Measurements from ENCODE around the gene RAP1A. TPM values are rescaled to one million over a fixed set of nuclear protein-coding genes. Genes with fewer than 3 reads are reported as not detected.

RAP1A gene
- total RNA-seq, 1 donor from 2014 or later = 118 TPM

GRCh38 chr1:111735321-111735720 is 115.7 kb downstream of the RAP1A start:
- H3K4me3 ChIP-seq = no peak overlapping the region
- H3K4me1 ChIP-seq = peaks cover 32% of the 10 kb centered on the region
- no peaks in the 10 kb centered on the region for H3K36me3 ChIP-seq
- H3K9me3 ChIP-seq = no peaks in the 10 kb centered on the region
- no peak for ATAC-seq
- DNase-seq = no peak
- no peaks in the 10 kb centered on the region for H3K27me3 ChIP-seq
- H3K27ac ChIP-seq = no peak overlapping the region
- TF ChIP-seq CTCF (IDR thresholded peaks at IDR 0.05) = no peak
- intact Hi-C loops (cut with DNase I) = no loop called here

GRCh38 chr1:111735858-111736544 is 116.4 kb downstream of the RAP1A start:
- ATAC-seq (no peak), DNase-seq (no peak)
- Histone ChIP-seq H3K4me1 (peaks cover 35% of the 10 kb centered on the region), H3K27ac (no peak overlapping the region), H3K27me3 (no peaks in the 10 kb centered on the region), H3K36me3 (no peaks in the 10 kb centered on the region), H3K9me3 (no peaks in the 10 kb centered on the region), H3K4me3 (no peak overlapping the region)
- intact Hi-C loops (cut with DNase I) = no loop called here
- no peak for TF ChIP-seq CTCF (IDR thresholded peaks at IDR 0.05)

- H3K27me3 ChIP-seq = no peaks in the 10 kb centered on the region
- H3K9me3 ChIP-seq = no peaks in the 10 kb centered on the region
- TF ChIP-seq CTCF (IDR thresholded peaks at IDR 0.05) = no peak
- peaks cover 35% of the 10 kb centered on the region for H3K4me1 ChIP-seq
- no peak overlapping the region for H3K4me3 ChIP-seq
- intact Hi-C loops (cut with DNase I) = no loop called here
- DNase-seq (no peak), ATAC-seq (no peak)
- no peaks in the 10 kb centered on the region for H3K36me3 ChIP-seq
- no peak overlapping the region for H3K27ac ChIP-seq
Observed at GRCh38 chr1:111736548-111737215, 117.1 kb downstream of the RAP1A start.

GRCh38 chr1:111737216-111738132 is 117.9 kb downstream of the RAP1A start:
- intact Hi-C loops (cut with DNase I) = no loop called here
- no peaks in the 10 kb centered on the region for H3K9me3 ChIP-seq
- no peaks in the 10 kb centered on the region for H3K36me3 ChIP-seq
- no peak for ATAC-seq
- H3K27ac ChIP-seq = peak overlapping the region; percentile 89
- H3K4me1 ChIP-seq = peaks cover 35% of the 10 kb centered on the region
- no peak for DNase-seq
- TF ChIP-seq CTCF (IDR thresholded peaks at IDR 0.05) = no peak
- H3K4me3 ChIP-seq = peak overlapping the region; percentile 77
- H3K27me3 ChIP-seq = no peaks in the 10 kb centered on the region

GRCh38 chr1:111738133-111738435 is 118.5 kb downstream of the RAP1A start:
- Histone ChIP-seq H3K27me3 (no peaks in the 10 kb centered on the region), H3K27ac (peak overlapping the region; percentile 89), H3K4me1 (peaks cover 35% of the 10 kb centered on the region), H3K36me3 (no peaks in the 10 kb centered on the region), H3K9me3 (no peaks in the 10 kb centered on the region), H3K4me3 (peak overlapping the region; percentile 77)
- DNase-seq (no peak), ATAC-seq (no peak)
- intact Hi-C loops (cut with DNase I) = no loop called here
- no peak for TF ChIP-seq CTCF (IDR thresholded peaks at IDR 0.05)

All from upper lobe of right lung (tissue), 1 donor.